ENCODE results near the gene PHLDB1.
"Not testable (repeated sequence)": the region's sequence is repeated elsewhere in the genome, so short reads cannot be mapped to it uniquely, and the experiment has no call there.

PHLDB1 gene

GRCh38 chr11:118606157-118606843 is 1.1 kb upstream of the PHLDB1 start:
- no peak for FAIRE-seq

GRCh38 chr11:118606844-118607228 is 579 bp upstream of the PHLDB1 start:
- FAIRE-seq = no peak

DNA sequence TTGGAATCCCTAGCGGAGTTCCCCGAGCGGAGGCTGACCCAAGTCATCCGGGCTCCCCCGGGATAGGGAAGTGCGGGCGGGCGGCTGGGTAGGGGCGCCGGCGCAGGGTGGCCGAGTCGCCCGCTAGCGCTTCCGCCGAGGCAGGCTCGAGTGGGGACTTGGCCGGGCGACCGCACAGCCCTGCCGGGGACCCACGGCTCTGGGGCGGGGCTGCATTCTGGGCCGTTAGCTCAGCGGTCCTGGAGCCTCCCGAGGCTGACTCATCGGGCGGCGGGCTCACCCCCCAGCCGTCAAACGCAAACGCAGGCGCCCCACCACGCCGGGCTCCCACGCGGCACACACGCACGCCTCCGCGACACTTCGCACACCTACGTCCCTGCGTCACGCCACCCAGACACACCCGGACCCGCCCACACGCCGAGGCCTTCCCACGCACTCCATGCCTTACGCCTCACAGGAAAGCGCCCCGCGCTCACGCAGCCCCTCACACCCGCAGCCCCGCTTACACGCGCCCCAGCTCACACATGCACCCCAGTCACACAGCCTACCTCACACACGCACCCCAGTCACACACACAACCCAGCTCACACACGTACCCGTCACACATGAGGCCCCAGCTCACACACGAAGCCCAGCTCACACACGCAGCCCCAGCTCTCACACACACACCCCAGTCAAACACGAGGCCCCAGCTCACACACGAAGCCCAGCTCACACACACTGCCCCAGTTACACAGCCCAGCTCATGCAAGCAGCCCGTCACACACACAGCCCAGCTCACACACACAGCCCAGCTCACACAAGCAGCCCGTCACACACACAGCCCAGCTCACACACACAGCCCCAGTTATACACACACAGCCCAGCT is 1.2 kb downstream of the PHLDB1 start:
- FAIRE-seq = no peak

DNA sequence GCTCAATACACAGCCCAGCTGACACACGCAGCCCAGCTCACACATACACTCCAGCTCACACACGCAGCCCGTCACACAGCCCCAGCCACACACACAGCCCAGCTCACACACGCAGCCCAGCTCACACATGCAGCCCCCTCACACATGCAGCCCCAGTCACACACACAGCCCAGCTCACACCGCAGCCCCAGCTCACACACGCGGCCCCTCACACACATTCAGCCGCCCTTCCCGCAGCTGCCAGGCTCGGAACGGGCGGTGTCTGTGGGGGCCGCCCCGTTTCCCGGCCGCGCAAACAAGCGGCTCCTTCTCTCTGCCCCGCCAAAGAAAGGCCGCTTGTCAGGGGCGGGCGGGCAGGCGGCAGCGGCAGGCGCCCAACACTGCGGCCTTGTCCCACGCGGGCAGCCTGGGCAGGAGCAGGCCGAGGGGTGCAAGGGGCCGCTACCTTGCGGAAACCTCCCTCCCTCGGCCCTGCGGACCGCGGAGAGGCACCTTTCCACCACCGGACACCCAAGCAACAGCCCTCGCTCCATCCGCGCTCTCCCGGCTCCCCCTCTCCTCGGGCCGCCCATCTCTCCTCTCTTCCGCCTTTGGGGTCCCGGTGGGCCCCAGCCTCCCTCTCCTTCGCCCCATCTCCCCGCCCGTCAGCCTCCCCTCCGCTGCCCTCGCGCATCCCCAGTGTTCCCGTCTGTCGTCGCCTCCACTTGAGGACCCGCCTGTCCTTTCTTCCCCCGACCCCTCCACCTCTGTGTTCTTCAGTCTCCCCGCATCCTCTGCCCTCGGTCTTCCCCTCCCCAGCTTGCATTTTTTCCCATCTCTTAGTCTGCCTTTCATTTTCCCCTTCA is 2.2 kb downstream of the PHLDB1 start:
- FAIRE-seq = no peak

- FAIRE-seq = no peak
Observed at GRCh38 chr11:118610225-118610772, 2.9 kb downstream of the PHLDB1 start.

DNA sequence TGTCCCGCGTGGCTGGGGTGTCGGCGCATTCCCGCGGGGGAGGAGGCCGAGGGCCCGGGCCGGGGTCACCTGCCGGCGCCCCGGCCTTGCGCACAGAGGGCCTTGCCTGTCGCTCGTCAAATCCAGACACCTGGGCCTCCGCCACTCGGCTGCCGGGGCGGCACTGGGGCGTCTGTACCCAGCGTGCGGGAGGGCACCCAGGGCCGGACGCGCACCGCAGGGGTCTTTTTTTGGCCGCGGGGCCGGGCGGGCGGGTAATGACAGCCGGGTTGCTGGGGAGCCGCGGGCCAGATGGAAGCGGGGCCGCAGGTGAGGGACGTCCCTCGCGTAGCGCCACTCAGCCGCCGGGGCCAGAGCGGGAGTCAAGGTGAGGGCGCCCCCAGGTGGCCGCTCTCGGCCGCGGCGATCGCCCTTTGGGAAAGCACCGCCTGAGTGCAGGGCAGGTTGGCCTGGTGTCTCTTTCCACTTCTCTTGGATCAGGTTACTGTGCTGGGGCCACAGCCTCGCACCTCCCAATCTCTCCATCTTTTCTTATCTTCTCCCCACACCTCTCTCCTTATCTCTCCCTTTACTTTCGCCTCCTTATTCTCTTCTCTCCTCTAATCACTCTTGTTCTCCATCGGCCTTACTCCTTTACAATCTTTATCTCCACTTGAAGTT is 3.5 kb downstream of the PHLDB1 start:
- FAIRE-seq = no peak

DNA sequence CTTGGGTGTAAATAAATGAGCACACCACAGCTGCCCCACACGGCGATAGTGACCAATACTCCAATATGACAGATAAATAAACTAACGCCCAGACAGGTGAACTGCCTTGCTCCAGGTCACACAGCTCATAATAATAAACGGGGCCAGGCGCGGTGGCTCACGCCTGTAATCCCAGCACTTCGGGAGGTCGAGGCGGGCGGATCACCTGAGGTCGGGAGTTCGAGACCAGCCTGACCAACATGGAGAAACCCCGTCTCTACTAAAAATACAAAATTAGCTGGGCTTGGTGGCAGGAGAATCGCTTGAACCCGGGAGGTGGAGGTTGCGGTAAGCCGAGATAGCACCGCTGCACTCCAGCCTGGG is 4.0 kb downstream of the PHLDB1 start:
- not testable (repeated sequence) for FAIRE-seq

DNA sequence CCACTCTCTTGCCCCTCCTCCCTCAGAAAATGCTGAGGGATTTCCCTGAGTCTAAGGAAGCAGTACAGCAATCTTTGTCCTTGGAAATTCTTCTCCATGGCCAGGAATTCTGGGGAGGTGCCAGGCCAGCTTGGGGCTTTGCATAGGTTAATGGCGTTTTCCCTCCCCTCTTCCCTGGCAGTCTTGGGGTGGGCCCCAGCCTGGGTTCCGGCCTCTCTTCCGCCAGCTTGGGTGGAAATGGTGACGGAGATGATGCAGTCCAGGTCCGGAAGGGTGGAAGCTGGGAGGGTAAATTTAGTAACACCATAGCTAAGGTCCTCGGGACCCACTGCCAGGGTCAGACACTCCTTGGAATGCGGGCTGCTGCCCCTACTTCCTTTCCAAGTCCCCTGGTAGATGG is 5.0 kb downstream of the PHLDB1 start:
- no peak for FAIRE-seq

DNA sequence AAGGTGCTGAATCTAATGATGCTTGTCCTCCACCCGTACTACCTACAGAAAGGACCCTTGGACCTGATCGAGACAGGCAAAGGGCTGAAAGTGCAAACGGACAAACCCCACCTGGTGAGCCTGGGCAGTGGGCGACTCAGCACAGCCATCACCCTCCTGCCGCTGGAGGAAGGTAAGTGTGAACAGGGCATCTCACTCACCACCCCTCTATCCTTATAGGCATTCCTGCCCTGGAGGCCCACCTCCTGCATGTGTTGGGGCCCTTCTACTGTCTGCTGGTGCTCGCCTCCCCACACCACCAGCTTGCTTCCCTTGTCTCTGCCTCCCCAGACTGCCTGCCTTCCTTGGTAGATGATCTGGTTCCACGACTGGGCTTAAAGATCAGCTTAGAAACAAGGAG is 7.1 kb downstream of the PHLDB1 start:
- no peak for FAIRE-seq

DNA sequence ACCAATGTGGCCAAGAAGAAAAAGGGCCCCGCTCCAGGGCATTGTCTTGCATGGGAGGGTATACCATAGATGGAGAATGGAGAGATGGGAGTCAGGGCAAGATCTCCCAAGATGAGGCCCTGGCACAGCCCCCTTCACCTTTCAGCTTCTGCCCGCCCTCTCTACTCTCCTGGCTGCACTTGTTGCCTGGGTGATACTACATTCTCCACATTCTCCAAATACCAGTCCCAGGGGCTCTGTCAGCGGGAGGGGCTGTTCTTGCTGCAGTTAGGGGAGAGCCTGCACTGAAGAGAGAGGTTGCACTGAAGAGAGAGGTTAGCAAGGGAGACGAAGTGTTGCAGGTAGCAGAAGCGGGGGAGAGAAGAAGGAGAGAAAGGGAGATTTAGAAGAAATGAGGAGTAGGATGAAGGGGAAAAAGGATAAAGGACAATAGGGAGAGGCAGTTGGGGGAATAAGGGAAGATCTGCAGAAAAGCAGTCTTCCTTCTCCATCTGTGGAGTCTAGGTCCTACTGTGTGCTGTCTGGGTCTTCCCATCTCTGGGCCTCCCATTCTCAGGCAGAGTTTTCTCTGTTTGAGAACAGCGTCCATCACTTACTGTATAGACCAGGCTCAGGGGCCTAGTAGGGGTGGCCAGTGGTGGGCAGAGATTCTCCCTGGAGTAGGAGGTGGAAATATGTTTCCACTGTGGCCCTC is 8.0 kb downstream of the PHLDB1 start:
- FAIRE-seq = peak; percentile 92

GRCh38 chr11:118615976-118616371 is 8.6 kb downstream of the PHLDB1 start:
- no peak for FAIRE-seq

- no peak for FAIRE-seq
Observed at GRCh38 chr11:118618115-118618990, 10.9 kb downstream of the PHLDB1 start.

GRCh38 chr11:118618991-118619375 is 11.6 kb downstream of the PHLDB1 start:
- FAIRE-seq = no peak

GRCh38 chr11:118619444-118620197 is 12.2 kb downstream of the PHLDB1 start:
- FAIRE-seq = no peak

GRCh38 chr11:118620529-118621070 is 13.2 kb downstream of the PHLDB1 start:
- FAIRE-seq = no peak

DNA sequence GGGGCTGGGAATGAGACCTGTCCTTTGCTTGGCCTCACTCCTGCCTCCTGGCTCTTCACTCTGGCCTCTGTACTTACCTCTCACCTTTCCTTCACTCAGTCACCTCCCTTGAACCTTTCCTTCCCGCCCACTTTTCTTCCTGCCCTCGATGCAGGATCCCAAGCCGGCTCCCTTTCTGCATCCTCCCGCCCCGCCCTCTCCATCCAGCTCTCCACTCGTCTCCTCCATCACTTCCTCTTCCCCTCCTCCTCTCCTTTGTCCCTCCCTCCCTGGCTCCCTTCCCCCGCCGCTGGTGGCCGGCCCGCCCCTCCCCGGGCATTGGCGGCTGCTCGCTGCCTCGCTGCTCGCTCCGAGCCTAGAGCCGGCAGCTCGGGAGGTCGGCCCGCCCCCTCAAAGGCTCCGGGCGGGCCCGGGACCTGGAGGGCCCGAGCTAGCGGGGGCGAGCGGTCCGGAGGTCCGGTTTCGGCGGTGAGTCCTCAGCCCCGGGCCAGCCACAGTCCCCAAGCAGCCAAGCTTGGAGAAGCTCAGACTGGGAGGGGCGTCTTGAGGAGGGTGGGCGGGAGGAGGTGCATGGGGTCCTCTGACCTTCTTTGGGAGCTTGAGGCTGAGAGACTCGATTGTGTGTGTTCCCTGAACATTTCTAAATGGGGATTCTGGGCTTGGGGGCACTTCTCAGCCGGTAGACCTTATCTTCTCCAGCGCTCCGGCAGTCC is 13.8 kb downstream of the PHLDB1 start:
- FAIRE-seq = no peak

DNA sequence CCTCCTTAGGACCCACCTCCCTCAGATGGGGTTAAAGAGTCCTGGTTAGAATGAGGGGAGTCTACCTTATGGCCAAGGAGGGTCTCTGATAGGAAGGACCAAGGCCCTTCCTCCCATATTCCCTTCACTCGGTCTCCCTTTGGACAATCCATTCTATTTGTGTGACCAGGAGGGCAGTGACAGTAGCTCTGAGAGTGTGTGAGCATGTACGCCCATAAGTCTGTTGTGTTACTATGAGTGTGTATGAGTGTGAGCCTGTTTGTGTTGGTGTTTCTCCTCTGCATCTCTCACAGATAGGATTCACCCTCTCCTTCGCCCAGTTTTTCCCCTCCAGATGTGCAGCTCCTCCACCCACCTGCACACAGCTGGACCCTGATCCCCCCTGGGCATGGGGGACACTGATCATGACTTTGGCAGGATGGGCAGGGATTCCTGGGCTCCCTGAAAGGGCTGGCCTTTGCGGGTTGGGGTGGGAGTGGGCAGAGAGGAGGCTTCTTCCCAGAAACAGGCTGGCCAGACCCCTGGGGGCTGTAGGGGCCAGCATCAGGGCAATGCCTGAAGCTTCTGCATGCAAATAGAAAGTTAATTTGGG is 14.5 kb downstream of the PHLDB1 start:
- no peak for FAIRE-seq

GRCh38 chr11:118622376-118623268 is 15.2 kb downstream of the PHLDB1 start:
- FAIRE-seq = no peak
